Stromal cell of bone marrow (primary cell): ENCODE measurements around the gene RAB20.
"Not testable (repeated sequence)": the region's sequence is repeated elsewhere in the genome, so short reads cannot be mapped to it uniquely, and the experiment has no call there.

ENCODE experiments used
- DNase-seq: peaks from one replicate; pipeline ENCODE4 v3.0.0-alpha.2; 2012; ENCODE audit warnings: low read depth

The RAB20 gene

GRCh38 chr13:110509971-110510786, 51.3 kb downstream of the RAB20 start:
- DNase-seq = no peak

DNA sequence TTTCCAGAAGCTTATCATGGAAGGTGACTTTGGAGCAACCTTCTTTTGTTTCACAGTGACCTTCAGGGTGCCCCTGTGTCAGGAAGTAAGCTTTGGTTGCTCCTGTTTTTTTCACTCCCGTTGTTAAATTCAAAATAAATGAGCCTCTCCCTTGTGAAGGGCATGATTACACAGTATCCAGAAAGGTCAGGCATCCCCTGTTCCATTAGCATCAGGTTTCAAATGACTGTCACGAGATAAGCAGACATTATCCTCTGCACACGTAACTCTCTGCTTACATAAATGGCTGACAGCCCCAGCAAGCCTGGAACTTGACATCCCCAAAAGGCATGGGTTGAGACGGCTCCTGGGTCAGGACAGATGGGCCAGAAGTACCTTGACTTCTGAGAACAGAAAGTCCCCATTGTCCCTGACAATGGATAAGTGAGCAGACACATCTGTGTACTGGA, 52.0 kb downstream of the RAB20 start:
- no peak for DNase-seq

DNA sequence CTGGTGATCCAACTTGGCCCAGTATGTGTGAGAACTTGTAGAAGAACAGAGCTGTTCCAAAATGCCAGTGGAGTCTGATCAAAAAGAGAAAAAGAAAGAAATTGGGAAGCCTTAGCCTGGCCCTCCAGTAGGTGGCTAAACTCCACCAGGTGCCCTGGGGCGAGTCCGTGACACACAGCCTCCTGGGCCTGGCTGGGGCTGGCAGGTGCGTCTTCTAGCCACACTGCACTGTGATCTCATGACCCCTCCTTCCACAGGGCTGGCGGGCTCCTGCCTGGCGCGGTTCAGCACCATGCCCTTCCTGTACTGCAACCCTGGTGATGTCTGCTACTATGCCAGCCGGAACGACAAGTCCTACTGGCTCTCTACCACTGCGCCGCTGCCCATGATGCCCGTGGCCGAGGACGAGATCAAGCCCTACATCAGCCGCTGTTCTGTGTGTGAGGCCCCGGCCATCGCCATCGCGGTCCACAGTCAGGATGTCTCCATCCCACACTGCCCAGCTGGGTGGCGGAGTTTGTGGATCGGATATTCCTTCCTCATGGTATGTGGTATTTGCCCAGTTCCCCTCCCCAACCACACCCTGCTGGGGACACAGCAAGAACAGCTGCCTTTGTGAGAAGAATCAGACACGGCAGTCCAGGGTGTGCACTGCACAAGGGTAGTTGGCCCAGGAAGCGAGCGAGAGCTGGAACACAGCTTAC, 53.7 kb downstream of the RAB20 start:
- no peak for DNase-seq

DNA sequence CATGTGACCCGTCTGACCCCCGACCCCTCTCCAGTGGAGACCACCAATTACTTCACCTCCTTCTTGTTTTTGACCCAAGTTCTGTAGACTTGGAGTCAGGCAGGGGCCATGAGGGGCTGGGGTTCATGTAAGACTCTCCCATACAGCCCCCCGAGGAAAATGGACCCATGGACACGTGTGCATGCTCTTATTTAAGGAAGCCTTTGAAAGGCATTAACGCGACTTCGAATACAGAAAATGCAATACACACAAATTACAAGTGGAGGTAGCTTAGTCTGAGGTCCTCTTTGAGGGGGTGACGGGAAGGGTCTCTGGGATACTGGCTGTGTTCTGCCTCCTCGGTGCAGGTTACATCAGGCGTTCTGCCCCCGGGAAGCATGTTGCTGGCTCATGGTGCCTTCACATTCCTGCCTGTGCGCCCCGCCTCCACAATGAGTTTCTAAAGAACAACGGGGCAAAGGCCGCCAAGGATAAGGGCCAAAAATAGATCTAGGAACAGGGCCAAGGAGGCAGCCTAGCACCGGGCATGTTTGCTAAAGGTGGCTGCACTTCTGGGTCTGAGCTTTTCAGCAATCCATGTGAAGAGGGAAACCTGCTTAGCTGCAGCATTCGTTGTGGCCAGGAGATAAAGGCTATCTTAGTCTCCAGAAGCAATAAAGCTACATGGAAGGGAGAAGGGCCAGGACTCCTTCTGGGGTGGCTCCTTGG, 54.5 kb downstream of the RAB20 start:
- DNase-seq = no peak

DNA sequence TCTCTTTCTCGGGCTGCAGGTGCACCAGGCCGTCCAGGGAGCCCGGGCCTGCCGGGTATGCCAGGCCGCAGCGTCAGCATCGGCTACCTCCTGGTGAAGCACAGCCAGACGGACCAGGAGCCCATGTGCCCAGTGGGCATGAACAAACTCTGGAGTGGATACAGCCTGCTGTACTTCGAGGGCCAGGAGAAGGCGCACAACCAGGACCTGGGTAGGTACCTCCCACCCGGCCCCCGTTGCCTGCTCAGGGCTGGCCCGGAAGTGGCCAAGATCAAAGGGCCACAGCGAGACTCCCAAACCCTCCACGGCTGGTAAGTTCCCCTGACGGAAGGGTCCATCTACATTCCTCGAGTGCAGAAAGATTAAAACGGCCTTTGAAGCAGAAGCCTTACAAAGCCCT, 55.1 kb downstream of the RAB20 start:
- DNase-seq = no peak

DNA sequence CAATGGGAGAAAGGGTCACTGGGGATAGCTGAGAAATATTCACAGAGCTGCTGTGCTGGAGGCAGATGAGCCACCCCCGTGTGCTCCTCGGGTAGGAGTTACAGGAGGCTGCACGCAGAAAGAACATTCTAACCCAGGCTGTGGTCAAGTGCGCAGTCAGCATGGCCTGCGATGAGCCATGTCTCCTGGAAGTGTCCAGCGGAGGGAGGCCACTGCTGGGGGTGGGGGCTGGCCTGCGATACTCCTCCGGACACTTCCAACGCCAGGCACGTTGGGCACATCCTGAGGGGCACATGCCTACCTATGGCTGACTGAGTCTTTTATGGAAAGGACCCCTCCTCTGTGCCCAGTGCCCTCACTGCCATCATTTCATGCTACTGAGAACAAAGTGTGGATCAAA, 55.9 kb downstream of the RAB20 start:
- no peak for DNase-seq

GRCh38 chr13:110503979-110504499, 57.5 kb downstream of the RAB20 start:
- no peak for DNase-seq

GRCh38 chr13:110503037-110503901, 58.3 kb downstream of the RAB20 start:
- DNase-seq = no peak

DNA sequence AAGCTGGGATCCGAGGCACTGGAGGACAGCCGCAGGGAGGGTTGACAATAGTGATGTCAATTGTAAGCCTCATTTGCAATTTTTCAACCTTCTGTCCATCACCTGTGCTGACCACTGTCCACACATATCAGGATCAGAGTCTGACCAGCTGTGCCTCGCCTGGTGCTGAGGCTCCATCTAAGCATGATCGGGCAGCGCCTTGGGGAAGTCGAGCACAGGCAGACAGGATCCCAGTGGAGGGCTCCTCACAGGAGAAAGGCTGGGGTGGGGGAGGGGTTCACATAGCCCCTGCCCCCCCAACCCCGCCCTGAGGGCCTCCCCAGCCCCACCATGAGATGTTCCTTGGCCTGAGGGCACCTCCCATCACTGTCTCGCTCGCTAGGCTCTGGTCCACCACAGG, 60.3 kb downstream of the RAB20 start:
- DNase-seq = no peak

DNA sequence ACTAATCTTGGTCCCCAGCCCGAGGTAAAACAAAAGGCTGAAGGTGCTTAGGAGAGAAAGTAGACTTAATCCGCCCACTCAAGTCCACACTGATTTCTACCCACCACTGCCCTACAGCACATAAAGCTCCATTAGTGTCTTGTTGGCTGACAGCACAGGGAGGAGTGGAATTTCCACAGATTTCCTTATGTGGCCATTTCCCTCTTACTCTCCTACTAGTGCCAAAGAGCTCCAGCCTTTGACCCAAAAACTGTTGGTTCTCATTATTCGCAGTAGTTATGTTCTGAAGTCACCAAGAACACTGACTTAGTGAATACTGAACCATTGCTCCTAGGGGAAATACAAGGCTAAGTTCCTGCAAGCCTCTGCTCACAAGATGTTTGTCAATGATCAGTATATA, 61.2 kb downstream of the RAB20 start:
- no peak for DNase-seq

GRCh38 chr13:110499621-110500281, 61.8 kb downstream of the RAB20 start:
- DNase-seq = peak; percentile 10

- no peak for DNase-seq
Observed at GRCh38 chr13:110498765-110499164, 62.8 kb downstream of the RAB20 start.

DNA sequence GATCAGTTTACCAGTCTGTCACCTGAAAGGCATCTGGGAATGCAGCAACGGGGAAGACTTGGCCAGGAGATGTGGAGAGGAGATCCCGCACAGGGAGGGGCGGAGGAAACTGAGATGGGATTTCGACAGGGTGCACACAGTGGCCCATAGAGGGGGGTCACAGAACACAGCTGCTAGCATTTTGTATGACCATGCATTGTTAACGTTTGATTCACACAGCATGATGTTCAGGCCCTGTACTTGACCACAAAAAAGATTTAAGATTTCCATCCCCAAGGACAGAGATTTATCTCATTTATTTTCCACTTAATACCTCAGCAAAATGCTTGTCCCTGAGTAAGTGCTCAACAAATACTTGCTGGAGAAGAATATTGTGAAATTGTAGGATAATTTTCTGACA, 63.2 kb downstream of the RAB20 start:
- no peak for DNase-seq

GRCh38 chr13:110497896-110498295, 63.6 kb downstream of the RAB20 start:
- not testable (repeated sequence) for DNase-seq

GRCh38 chr13:110497003-110497402, 64.5 kb downstream of the RAB20 start:
- DNase-seq = no peak

- DNase-seq = no peak
Observed at GRCh38 chr13:110496281-110496680, 65.2 kb downstream of the RAB20 start.

- DNase-seq = no peak
Observed at GRCh38 chr13:110495881-110496280, 65.6 kb downstream of the RAB20 start.

DNA sequence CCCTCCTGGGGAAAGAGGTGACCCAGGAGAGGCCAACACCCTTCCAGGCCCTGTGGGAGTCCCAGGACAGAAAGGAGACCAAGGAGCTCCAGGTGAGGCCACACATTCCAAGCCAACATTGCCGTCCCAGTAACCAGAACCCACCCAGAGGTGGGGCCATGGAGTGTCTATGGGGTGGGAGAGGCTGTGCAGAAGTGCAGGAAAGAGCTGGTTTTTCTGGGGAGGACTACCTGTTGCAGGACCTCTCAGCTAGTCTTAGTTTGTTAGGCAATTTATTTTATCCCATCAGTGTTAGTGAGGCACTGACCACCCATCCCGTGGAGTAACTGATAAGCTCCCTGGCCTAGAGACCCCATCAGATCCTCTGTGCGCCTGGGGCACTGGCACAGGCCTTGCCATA, 66.1 kb downstream of the RAB20 start:
- no peak for DNase-seq

DNA sequence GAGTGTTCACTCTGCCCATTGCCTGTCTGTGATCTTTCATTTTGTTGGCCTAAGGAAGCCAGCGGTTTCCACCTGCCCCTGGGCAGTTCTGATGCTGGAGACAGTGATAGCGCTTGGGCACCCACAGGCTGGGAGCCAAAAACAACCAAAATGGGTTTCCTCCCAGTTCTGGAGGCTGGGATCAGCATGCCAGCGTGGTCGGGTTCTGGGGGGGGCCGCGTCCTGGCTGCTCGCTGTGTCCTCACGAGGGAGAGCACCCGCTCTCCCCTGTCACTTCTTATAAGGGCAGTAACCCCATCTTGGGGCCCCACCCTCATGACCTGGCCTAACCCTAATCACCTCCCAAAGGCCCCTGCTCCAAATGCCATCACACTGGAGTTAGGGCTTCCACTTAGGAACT, 67.9 kb downstream of the RAB20 start:
- no peak for DNase-seq

DNA sequence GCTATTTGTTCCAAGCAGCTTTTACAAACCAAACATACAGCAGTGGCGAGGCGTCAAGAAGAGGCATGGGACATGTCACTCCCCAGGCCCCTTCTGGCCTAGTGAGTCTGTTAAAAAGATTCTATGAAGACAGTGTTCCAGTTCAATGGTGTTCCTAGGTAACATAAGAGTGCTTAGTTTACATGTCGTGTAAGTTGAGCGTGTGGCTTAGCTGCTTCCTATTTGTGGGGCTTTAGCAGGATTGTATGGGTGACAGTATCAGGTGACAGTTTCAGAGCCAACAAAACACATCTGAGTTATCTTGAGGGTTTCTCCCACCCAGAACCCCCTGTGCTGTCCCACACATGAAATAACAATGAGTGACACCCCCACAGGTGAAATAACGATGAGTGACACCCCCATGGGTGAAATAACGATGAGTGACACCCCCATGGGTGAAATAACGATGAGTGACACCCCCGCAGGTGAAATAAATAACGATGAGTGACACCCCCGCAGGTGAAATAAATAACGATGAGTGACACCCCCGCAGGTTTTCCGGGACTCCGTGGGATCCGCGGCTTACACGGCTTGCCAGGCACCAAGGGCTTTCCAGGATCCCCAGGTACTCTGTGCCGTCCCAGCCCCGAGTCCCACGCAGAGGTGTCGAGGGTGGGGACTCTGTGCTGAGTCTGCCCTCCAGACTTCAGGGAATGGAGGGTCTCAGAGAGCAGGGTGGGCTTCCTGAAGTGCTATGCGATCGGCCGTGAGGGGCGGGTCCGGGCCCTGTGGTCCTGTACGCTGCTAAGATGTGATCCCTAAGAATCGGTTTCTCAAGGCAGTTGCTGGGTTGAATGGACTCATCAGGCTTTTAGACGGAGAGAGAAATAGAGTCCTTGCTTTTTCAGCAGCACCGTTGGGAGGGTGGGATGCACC, 68.6 kb downstream of the RAB20 start:
- no peak for DNase-seq
